Thymus (tissue), 11 donors: Measurements from ENCODE around the gene EPS8. TPM values are rescaled to one million over a fixed set of nuclear protein-coding genes. Genes with fewer than 3 reads are reported as not detected.

ENCODE experiments used
- DNase-seq, 9 donors: peaks; one replicate each; pipeline ENCODE4 v3.0.0-alpha.2; 2013; ENCODE audit warnings: low spot score in 9 of 9, low read depth in 6 of 9, missing footprints in 1 of 9
- H3K27ac ChIP-seq, 2 donors: one replicate each; pipeline ENCODE4 v1.5.1; 2013; ENCODE audit warnings: control low read depth in 1 of 2, low read depth in 1 of 2, low read length in 1 of 2, mild to moderate bottlenecking in 1 of 2, moderate library complexity in 1 of 2
- H3K27me3 ChIP-seq, 2 donors: one replicate each; pipeline ENCODE4 v1.5.1; 2013; ENCODE audit warnings: low read length in 1 of 2; ENCODE audit not compliant: control insufficient read depth in 2 of 2, insufficient read depth in 1 of 2
- H3K36me3 ChIP-seq, 2 donors: one replicate each; pipeline ENCODE4 v1.5.1; 2013; ENCODE audit warnings: low read length in 1 of 2, mild to moderate bottlenecking in 1 of 2, moderate library complexity in 1 of 2; ENCODE audit not compliant: control insufficient read depth in 2 of 2, insufficient read depth in 2 of 2
- H3K4me1 ChIP-seq, 2 donors: one replicate each; pipeline ENCODE4 v1.5.1; 2013; ENCODE audit warnings: low read length in 2 of 2; ENCODE audit not compliant: control insufficient read depth in 2 of 2, insufficient read depth in 2 of 2
- H3K4me3 ChIP-seq, 2 donors: one replicate each; pipeline ENCODE4 v1.5.1; 2013; ENCODE audit warnings: low read length in 2 of 2, control low read depth in 1 of 2, mild to moderate bottlenecking in 1 of 2
- H3K9me3 ChIP-seq, 2 donors: one replicate each; pipeline ENCODE4 v1.5.1; 2013; ENCODE audit warnings: low read length in 1 of 2, mild to moderate bottlenecking in 1 of 2; ENCODE audit not compliant: control insufficient read depth in 2 of 2, insufficient read depth in 1 of 2
- WGBS: extraction: QIAGEN DNeasy Blood & Tissue Kit; methylation state at CpG from one replicate; pipeline ENCODE4 v1.1.7; 2013; 5-methylcytosine and 5-hydroxymethylcytosine counted together
- polyA plus RNA-seq: library from polyadenylated mRNA; stranded (reverse); fragments of 200-250 nt; gene quantifications from one replicate; pipeline ENCODE4 v1.2.3, GENCODE V29; 2013
- total RNA-seq: library from RNA; stranded (reverse); fragments of 120-200 nt; gene quantifications from one replicate; pipeline ENCODE4 v1.2.4, GENCODE V29; 2013
- donor health status: healthy.

Gene EPS8
- total and polyA plus RNA-seq, 2 donors: 3.7 to 9.2 TPM

GRCh38 chr12:15787778-15788177 lies 1.4 kb downstream of the EPS8 start:
- 92% methylated on average over 4 of the region's 4 CpGs for WGBS
- Histone ChIP-seq H3K36me3 (no peaks in the 10 kb centered on the region), H3K27me3 (peaks cover 12 to 34% of the 10 kb centered on the region in 2 donors), H3K9me3 (no peaks in the 10 kb centered on the region), H3K4me1 (peaks cover 6 to 19% of the 10 kb centered on the region in 2 donors), H3K4me3 (no peak overlapping the region), H3K27ac (no peak overlapping the region)
- DNase-seq: peak in 2 of 9 donors; percentile 2 to 5

- DNase-seq: no peak
- Histone ChIP-seq H3K9me3 (no peaks in the 10 kb centered on the region), H3K27me3 (peaks cover 12 to 34% of the 10 kb centered on the region in 2 donors), H3K4me3 (no peak overlapping the region), H3K4me1 (peaks cover 6 to 19% of the 10 kb centered on the region in 2 donors), H3K27ac (no peak overlapping the region), H3K36me3 (no peaks in the 10 kb centered on the region)
- WGBS: 98% methylated on average over 2 of the region's 2 CpGs
Measured at GRCh38 chr12:15786772-15787171, 2.4 kb downstream of the EPS8 start.

- Histone ChIP-seq H3K4me3 (no peak overlapping the region), H3K9me3 (no peaks in the 10 kb centered on the region), H3K4me1 (peaks cover 0 to 2% of the 10 kb centered on the region in 2 donors), H3K36me3 (no peaks in the 10 kb centered on the region), H3K27me3 (peaks cover 9 to 19% of the 10 kb centered on the region in 2 donors), H3K27ac (no peak overlapping the region)
- no peak for DNase-seq
- 97% methylated on average over 1 of the region's 1 CpG for WGBS
Measured at GRCh38 chr12:15783288-15783687, 5.9 kb downstream of the EPS8 start.

- no peak overlapping the region for H3K4me3 ChIP-seq
- no peak overlapping the region for H3K27ac ChIP-seq
- DNase-seq: no peak
- no peaks in the 10 kb centered on the region for H3K9me3 ChIP-seq
- H3K36me3 ChIP-seq: no peaks in the 10 kb centered on the region
- peaks cover 6 to 13% of the 10 kb centered on the region in 2 donors for H3K27me3 ChIP-seq
- WGBS: 97% methylated on average over 8 of the region's 8 CpGs
- no peaks in the 10 kb centered on the region for H3K4me1 ChIP-seq
Measured at GRCh38 chr12:15782667-15783066, 6.5 kb downstream of the EPS8 start.

- Histone ChIP-seq H3K27me3 (peaks cover 0 to 3% of the 10 kb centered on the region in 2 donors), H3K36me3 (no peaks in the 10 kb centered on the region), H3K9me3 (no peaks in the 10 kb centered on the region), H3K4me3 (no peak overlapping the region), H3K27ac (no peak overlapping the region), H3K4me1 (no peaks in the 10 kb centered on the region)
- DNase-seq: no peak
- WGBS: 74% methylated on average over 2 of the region's 2 CpGs
Measured at GRCh38 chr12:15779925-15780324, 9.3 kb downstream of the EPS8 start.

GRCh38 chr12:15778126-15778525 lies 11.1 kb downstream of the EPS8 start:
- DNase-seq: no peak
- H3K4me3 ChIP-seq: no peak overlapping the region
- H3K27ac ChIP-seq: no peak overlapping the region
- no peaks in the 10 kb centered on the region for H3K36me3 ChIP-seq
- WGBS: 92% methylated on average over 3 of the region's 3 CpGs
- no peaks in the 10 kb centered on the region for H3K4me1 ChIP-seq
- no peaks in the 10 kb centered on the region for H3K9me3 ChIP-seq
- H3K27me3 ChIP-seq: no peaks in the 10 kb centered on the region

GRCh38 chr12:15777355-15778012 lies 11.7 kb downstream of the EPS8 start:
- Histone ChIP-seq H3K27ac (no peak overlapping the region), H3K4me3 (no peak overlapping the region), H3K9me3 (no peaks in the 10 kb centered on the region), H3K36me3 (no peaks in the 10 kb centered on the region), H3K4me1 (no peaks in the 10 kb centered on the region), H3K27me3 (no peaks in the 10 kb centered on the region)
- no peak for DNase-seq
- WGBS: 90% methylated on average over 3 of the region's 3 CpGs

GRCh38 chr12:15776532-15776931 lies 12.7 kb downstream of the EPS8 start:
- Histone ChIP-seq H3K36me3 (no peaks in the 10 kb centered on the region), H3K27ac (no peak overlapping the region), H3K4me3 (no peak overlapping the region), H3K9me3 (no peaks in the 10 kb centered on the region), H3K4me1 (no peaks in the 10 kb centered on the region), H3K27me3 (no peaks in the 10 kb centered on the region)
- no peak for DNase-seq
- 98% methylated on average over 5 of the region's 5 CpGs for WGBS

GRCh38 chr12:15774819-15775218 lies 14.4 kb downstream of the EPS8 start:
- no peaks in the 10 kb centered on the region for H3K36me3 ChIP-seq
- H3K27me3 ChIP-seq: no peaks in the 10 kb centered on the region
- H3K4me3 ChIP-seq: no peak overlapping the region
- no peak for DNase-seq
- no peak overlapping the region for H3K27ac ChIP-seq
- 93% methylated on average over 1 of the region's 1 CpG for WGBS
- H3K9me3 ChIP-seq: no peaks in the 10 kb centered on the region
- no peaks in the 10 kb centered on the region for H3K4me1 ChIP-seq
